Endothelial cell of umbilical vein (primary cell): ENCODE measurements around the gene INS. TPM values are rescaled to one million over a fixed set of nuclear protein-coding genes. Genes with fewer than 3 reads are reported as not detected.

Experiments
- BruUV-seq: library from RNA; stranded (reverse); fragments of 400-500 nt; replicated peaks from 2 replicates; lab custom pipeline; 2021; lab: Mats Ljungman, UMichigan
- CTCF ChIA-PET: fragments of 300-600, 350-600 bp; sonication (Branson Sonifier 250); formaldehyde crosslinking; loops from one replicate; lab custom pipeline; 2021; ENCODE audit warnings: antibody characterized with exemption, inconsistent platforms; lab: Charles Lee
- POLR2A ChIA-PET: fragments of 300-600, 350-600 bp; sonication (Branson Sonifier 250); formaldehyde crosslinking; loops from one replicate; lab custom pipeline; 2021; ENCODE audit warnings: antibody characterized with exemption, inconsistent platforms; lab: Charles Lee
- DNase-seq: peaks from one replicate; pipeline ENCODE4 v3.0.0-alpha.2; 2011; ENCODE audit warnings: low read depth, low spot score
- FAIRE-seq: peaks from 2 replicates; lab custom pipeline; 2011; peaks lifted over from hg19 to GRCh38; lab: Jason Lieb, UNC
- H2AFZ ChIP-seq: 2 replicates; pipeline ENCODE4 v1.6.0; 2012; ENCODE audit warnings: low read depth, low read length, control low read depth, inconsistent platforms
- H3K27ac ChIP-seq: 2 replicates; pipeline ENCODE4 v1.5.1; 2011; ENCODE audit warnings: low read depth, mild to moderate bottlenecking, control low read depth, low read length, moderate library complexity; ENCODE audit not compliant: insufficient read depth
- H3K27me3 ChIP-seq, 2 experiments: 2 replicates each; pipeline versions ENCODE4 v1.6.0 to v1.6.1; 2011; ENCODE audit warnings: low read length in 2 of 2, mixed read lengths in 1 of 2; ENCODE audit not compliant: control insufficient read depth in 2 of 2, insufficient read depth in 2 of 2
- H3K36me3 ChIP-seq, 2 experiments: 2 replicates in 1 of 2; 3 replicates in 1 of 2; pipeline ENCODE4 v1.5.1; 2011; ENCODE audit warnings: low read length in 2 of 2, mild to moderate bottlenecking in 1 of 2, moderate library complexity in 1 of 2; ENCODE audit not compliant: control insufficient read depth in 2 of 2, insufficient read depth in 2 of 2; ENCODE audit errors: extremely low read depth in 1 of 2
- H3K4me1 ChIP-seq: 3 replicates; pipeline ENCODE4 v1.5.1; 2011; ENCODE audit warnings: mild to moderate bottlenecking, low read length; ENCODE audit not compliant: control insufficient read depth, insufficient read depth; ENCODE audit errors: extremely low read depth
- H3K4me2 ChIP-seq: 2 replicates; pipeline ENCODE4 v1.6.1; 2011; ENCODE audit warnings: low read length, control low read depth, mixed read lengths; ENCODE audit not compliant: insufficient read depth
- H3K4me3 ChIP-seq, 3 experiments: fragments of 200-600 bp in 1 of 3; sonication (generic), shearing (Covaris generic) in 1 of 3; replicated peaks in 1 of 3; 2 replicates each; pipeline ENCODE4 v1.5.1; 2011 to 2016; ENCODE audit warnings: control low read depth in 3 of 3, low read length in 3 of 3, mild to moderate bottlenecking in 2 of 3, inconsistent platforms in 1 of 3, low read depth in 1 of 3, moderate library complexity in 1 of 3; ENCODE audit not compliant: insufficient read depth in 1 of 3
- H3K79me2 ChIP-seq: 2 replicates; pipeline ENCODE4 v1.6.0; 2012; ENCODE audit warnings: low read length, inconsistent platforms; ENCODE audit not compliant: control insufficient read depth, insufficient read depth
- H3K9ac ChIP-seq: replicated peaks from 2 replicates; pipeline ENCODE3; 2011; ENCODE audit warnings: low read length, control low read depth; ENCODE audit not compliant: insufficient read depth; ENCODE audit errors: extremely low read depth
- H3K9me1 ChIP-seq: replicated peaks from 3 replicates; pipeline ENCODE4 v1.6.0; 2011; ENCODE audit warnings: mild to moderate bottlenecking, low read length; ENCODE audit not compliant: control insufficient read depth, insufficient read depth; ENCODE audit errors: extremely low read depth
- H3K9me3 ChIP-seq: replicated peaks from 2 replicates; pipeline ENCODE4 v1.5.1; 2012; ENCODE audit warnings: low read length, inconsistent platforms; ENCODE audit not compliant: control insufficient read depth, insufficient read depth
- H4K20me1 ChIP-seq: replicated peaks from 2 replicates; pipeline ENCODE3; 2011; ENCODE audit warnings: mild to moderate bottlenecking, low read length; ENCODE audit not compliant: control insufficient read depth, insufficient read depth; ENCODE audit errors: extremely low read depth
- CTCF ChIP-seq, 2 donors: IDR thresholded peaks; 1 replicate in 1 of 2; 2 replicates in 1 of 2; pipeline ENCODE4 v1.5.1; 2011; ENCODE audit warnings: low read length in 2 of 2, mild to moderate bottlenecking in 2 of 2, moderate library complexity in 2 of 2, control low read depth in 1 of 2, inconsistent platforms in 1 of 2, low read depth in 1 of 2; ENCODE audit not compliant: insufficient read depth in 1 of 2; ENCODE audit errors: extremely low read depth in 1 of 2
- EZH2 ChIP-seq: IDR thresholded peaks from 2 replicates; pipeline ENCODE4 v1.6.1; 2012; ENCODE audit warnings: borderline replicate concordance, low read depth, mild to moderate bottlenecking, moderate library complexity, low read length, inconsistent platforms; ENCODE audit not compliant: severe bottlenecking
- FOS ChIP-seq: IDR thresholded peaks from 2 replicates; pipeline ENCODE4 v1.6.1; 2011; ENCODE audit warnings: mild to moderate bottlenecking, low read length, moderate library complexity, borderline replicate concordance; ENCODE audit not compliant: insufficient read depth
- GATA2 ChIP-seq: IDR thresholded peaks from 2 replicates; pipeline ENCODE4 v1.7.0; 2011; ENCODE audit warnings: low read depth, mild to moderate bottlenecking, moderate library complexity, mixed read lengths, low read length; ENCODE audit not compliant: insufficient read length, insufficient read depth
- MAX ChIP-seq: IDR thresholded peaks from 2 replicates; pipeline ENCODE4 v1.6.1; 2011; ENCODE audit not compliant: insufficient read depth, insufficient read length
- MYC ChIP-seq: IDR thresholded peaks from one replicate; pipeline ENCODE4 v1.6.1; 2011; ENCODE audit warnings: mild to moderate bottlenecking, low read depth, low read length
- POLR2AphosphoS5 ChIP-seq: IDR thresholded peaks from 2 replicates; pipeline ENCODE4 v1.6.1; 2012; ENCODE audit warnings: low read depth, mild to moderate bottlenecking, control low read depth, low read length, moderate library complexity; ENCODE audit not compliant: insufficient read depth
- dilution Hi-C: fragments of 300-500 bp; cut with MboI; formaldehyde crosslinking; loops from one replicate; pipeline ENCODE4 v1.15.0; 2019; ENCODE audit warnings: low sequenced_read_pairs; ENCODE audit not compliant: extremely low pct_ligation_motif_present
- intact Hi-C: fragments of 100-400 bp; cut with micrococcal nuclease; formaldehyde crosslinking; loops from one replicate; pipeline ENCODE4 v1.10.0; 2022
- polyA plus RNA-seq, 4 experiments: library from polyadenylated mRNA; depleted of rRNA in 3 of 4; stranded (reverse) in 3 of 4; unstranded in 1 of 4; fragments of >200 nt; gene quantifications; 2 replicates each; pipeline versions ENCODE4 v1.2.1 to v1.2.3, GENCODE V29; 2011 to 2012; ENCODE audit warnings: missing spikeins in 1 of 4
- total RNA-seq: library from RNA; stranded (reverse); gene quantifications from 2 replicates; pipeline ENCODE4 v1.2.3, GENCODE V29; 2021

Gene INS
- total and polyA plus RNA-seq, 2 donors (not counting 3 experiments of a cell fraction or from before 2014, with no cell fraction given) = not detected

- no TSS peak for BruUV-seq
- Histone ChIP-seq H3K4me3 (no peak overlapping the region), H3K27ac (no peak overlapping the region), H3K4me2 (no peak overlapping the region), H3K79me2 (no peaks in the 10 kb centered on the region), H3K9me3 (no peaks in the 10 kb centered on the region), H3K27me3 (peaks cover under 1 to 2% of the 10 kb centered on the region in 2 experiments), H3K36me3 (no peaks in the 10 kb centered on the region), H2AFZ (no peak overlapping the region), H3K9ac (no peak overlapping the region), H3K4me1 (no peaks in the 10 kb centered on the region), H3K9me1 (no peaks in the 10 kb centered on the region), H4K20me1 (no peaks in the 10 kb centered on the region)
- dilution Hi-C loops = no loop called here
- TF ChIP-seq GATA2 (no peak), MAX (no peak), EZH2 (no peak), CTCF (IDR thresholded peaks at IDR 0.05; ENCODE audit: extremely low read depth in 1 of 2, insufficient read depth in 1 of 2, low read depth in 1 of 2, low read length in 2 of 2) (no peak), FOS (no peak), POLR2AphosphoS5 (no peak), MYC (no peak)
- ChIA-PET POLR2A (no interaction called here), CTCF (interaction anchor here (1.1 to 1.3 kb wide), 2 partner anchors 19 to 20 kb away, joined by 3 to 4 read pairs; no protein-coding TSS in a partner anchor)
- no peak for FAIRE-seq
- intact Hi-C loops = no loop called here
- DNase-seq = no peak
These were observed 28.8 kb downstream of the INS start for GRCh38 chr11:2132246-2132645.
